Testis (tissue), 3 donors: ENCODE results near the gene ANKRD13D. TPM values are rescaled to one million over a fixed set of nuclear protein-coding genes. Genes with fewer than 3 reads are reported as not detected.
A peak's percentile ranks its signal among the peaks of the same experiment; 100 is the strongest.
"Not testable (repeated sequence)": the region's sequence is repeated elsewhere in the genome, so short reads cannot be mapped to it uniquely, and the experiment has no call there.

Experiments used
- DNase-seq: peaks from one replicate; pipeline ENCODE4 v3.0.0-alpha.2; 2019
- H3K27ac ChIP-seq, 2 donors: fragments of 200-600 bp; sonication (generic); one replicate each; pipeline ENCODE4 v1.5.1; 2019
- H3K27me3 ChIP-seq: fragments of 200-600 bp; sonication (generic); one replicate; pipeline ENCODE4 v1.5.1; 2019
- H3K36me3 ChIP-seq: fragments of 200-600 bp; sonication (generic); one replicate; pipeline ENCODE4 v1.5.1; 2017; ENCODE audit warnings: low read depth; ENCODE audit errors: missing control alignments
- H3K4me1 ChIP-seq: fragments of 200-600 bp; sonication (generic); one replicate; pipeline ENCODE4 v1.5.1; 2019
- H3K4me3 ChIP-seq, 2 donors: fragments of 200-600 bp; sonication (generic); one replicate each; pipeline ENCODE4 v1.5.1; 2017 to 2019
- H3K9me3 ChIP-seq: fragments of 200-600 bp; sonication (generic); one replicate; pipeline ENCODE4 v1.5.1; 2017
- POLR2A ChIP-seq: fragments of 450-650 bp; IDR thresholded peaks from one replicate; pipeline ENCODE4 v1.6.1; 2017; ENCODE audit warnings: antibody characterized with exemption, mild to moderate bottlenecking, moderate library complexity
- WGBS, 2 donors: methylation state at CpG; one replicate each; pipeline ENCODE4 v1.1.5; 2018; 5-methylcytosine and 5-hydroxymethylcytosine counted together
- intact Hi-C: fragments of 100-400 bp; cut with DNase I; formaldehyde crosslinking; loops from one replicate; pipeline ENCODE4 v1.15.1; 2023; ENCODE audit warnings: low total_unique reads
- polyA plus RNA-seq: library from polyadenylated mRNA; stranded (reverse); fragments of 350-450 nt; fragmentation: Illumina TruSeq; extraction: RNeasy Lipid Tissue Mini Kit (QIAGEN cat#74804); gene quantifications from one replicate; pipeline ENCODE4 v1.2.3, GENCODE V29; 2014; ENCODE audit warnings: low read depth, low replicate concordance; ENCODE audit not compliant: insufficient read depth
- total RNA-seq, 2 donors: library from RNA; depleted of rRNA; stranded (reverse); fragments of >200 nt; gene quantifications; one replicate each; pipeline ENCODE4 v1.2.3, GENCODE V29; 2016
- TF ChIP-seq, protein P1 (sequence below), 3 experiments: fragments of 450-650 bp in 2 of 3; fragments of 200-600 bp in 1 of 3; sonication (generic) in 1 of 3; IDR thresholded peaks; one replicate each; pipeline ENCODE4 v1.5.1; 2016 to 2019; ENCODE audit warnings: antibody characterized with exemption in 3 of 3, mild to moderate bottlenecking in 2 of 3, moderate library complexity in 1 of 3

Gene ANKRD13D
- total and polyA plus RNA-seq, 3 donors from 2014 or later, result 32.8 to 73.3 (median 66.2) TPM

- DNase-seq, result no peak
- Histone ChIP-seq H3K36me3 (no peaks in the 10 kb centered on the region), H3K9me3 (no peaks in the 10 kb centered on the region), H3K4me1 (peaks cover under 1% of the 10 kb centered on the region), H3K27ac (no peak overlapping the region), H3K27me3 (no peaks in the 10 kb centered on the region), H3K4me3 (no peak overlapping the region)
- no peak for TF ChIP-seq POLR2A
- TF ChIP-seq, protein P1, sequence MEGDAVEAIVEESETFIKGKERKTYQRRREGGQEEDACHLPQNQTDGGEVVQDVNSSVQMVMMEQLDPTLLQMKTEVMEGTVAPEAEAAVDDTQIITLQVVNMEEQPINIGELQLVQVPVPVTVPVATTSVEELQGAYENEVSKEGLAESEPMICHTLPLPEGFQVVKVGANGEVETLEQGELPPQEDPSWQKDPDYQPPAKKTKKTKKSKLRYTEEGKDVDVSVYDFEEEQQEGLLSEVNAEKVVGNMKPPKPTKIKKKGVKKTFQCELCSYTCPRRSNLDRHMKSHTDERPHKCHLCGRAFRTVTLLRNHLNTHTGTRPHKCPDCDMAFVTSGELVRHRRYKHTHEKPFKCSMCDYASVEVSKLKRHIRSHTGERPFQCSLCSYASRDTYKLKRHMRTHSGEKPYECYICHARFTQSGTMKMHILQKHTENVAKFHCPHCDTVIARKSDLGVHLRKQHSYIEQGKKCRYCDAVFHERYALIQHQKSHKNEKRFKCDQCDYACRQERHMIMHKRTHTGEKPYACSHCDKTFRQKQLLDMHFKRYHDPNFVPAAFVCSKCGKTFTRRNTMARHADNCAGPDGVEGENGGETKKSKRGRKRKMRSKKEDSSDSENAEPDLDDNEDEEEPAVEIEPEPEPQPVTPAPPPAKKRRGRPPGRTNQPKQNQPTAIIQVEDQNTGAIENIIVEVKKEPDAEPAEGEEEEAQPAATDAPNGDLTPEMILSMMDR (IDR thresholded peaks at IDR 0.05), result no peak
- intact Hi-C loops, result no loop called here
- 85% methylated on average over 8 of the region's 8 CpGs for WGBS, 2 donors
These were observed 33.2 kb upstream of the ANKRD13D start for GRCh38 chr11:67255864-67256263.

GRCh38 chr11:67256477-67257135 lies 32.5 kb upstream of the ANKRD13D start:
- no peak for DNase-seq
- no peak overlapping the region for H3K27ac ChIP-seq
- H3K36me3 ChIP-seq, result no peaks in the 10 kb centered on the region
- no peaks in the 10 kb centered on the region for H3K27me3 ChIP-seq
- no peak for TF ChIP-seq POLR2A
- TF ChIP-seq, protein P1 (IDR thresholded peaks at IDR 0.05), result no peak
- H3K4me3 ChIP-seq, result no peak overlapping the region
- peaks cover 8% of the 10 kb centered on the region for H3K4me1 ChIP-seq
- no peaks in the 10 kb centered on the region for H3K9me3 ChIP-seq
- intact Hi-C loops, result no loop called here
- WGBS, 2 donors, result 75 to 79% methylated on average over 5 of the region's 5 CpGs

GRCh38 chr11:67260406-67260805 lies 28.7 kb upstream of the ANKRD13D start:
- no peak for DNase-seq
- TF ChIP-seq, protein P1 (IDR thresholded peaks at IDR 0.05), result no peak
- no peak for TF ChIP-seq POLR2A
- no peak overlapping the region for H3K27ac ChIP-seq
- intact Hi-C loops, result no loop called here
- no peak overlapping the region for H3K4me3 ChIP-seq
- no peaks in the 10 kb centered on the region for H3K36me3 ChIP-seq
- WGBS, 2 donors, result 78 to 81% methylated on average over 6 of the region's 6 CpGs
- no peaks in the 10 kb centered on the region for H3K27me3 ChIP-seq
- peaks cover 9% of the 10 kb centered on the region for H3K4me1 ChIP-seq
- no peaks in the 10 kb centered on the region for H3K9me3 ChIP-seq

DNA sequence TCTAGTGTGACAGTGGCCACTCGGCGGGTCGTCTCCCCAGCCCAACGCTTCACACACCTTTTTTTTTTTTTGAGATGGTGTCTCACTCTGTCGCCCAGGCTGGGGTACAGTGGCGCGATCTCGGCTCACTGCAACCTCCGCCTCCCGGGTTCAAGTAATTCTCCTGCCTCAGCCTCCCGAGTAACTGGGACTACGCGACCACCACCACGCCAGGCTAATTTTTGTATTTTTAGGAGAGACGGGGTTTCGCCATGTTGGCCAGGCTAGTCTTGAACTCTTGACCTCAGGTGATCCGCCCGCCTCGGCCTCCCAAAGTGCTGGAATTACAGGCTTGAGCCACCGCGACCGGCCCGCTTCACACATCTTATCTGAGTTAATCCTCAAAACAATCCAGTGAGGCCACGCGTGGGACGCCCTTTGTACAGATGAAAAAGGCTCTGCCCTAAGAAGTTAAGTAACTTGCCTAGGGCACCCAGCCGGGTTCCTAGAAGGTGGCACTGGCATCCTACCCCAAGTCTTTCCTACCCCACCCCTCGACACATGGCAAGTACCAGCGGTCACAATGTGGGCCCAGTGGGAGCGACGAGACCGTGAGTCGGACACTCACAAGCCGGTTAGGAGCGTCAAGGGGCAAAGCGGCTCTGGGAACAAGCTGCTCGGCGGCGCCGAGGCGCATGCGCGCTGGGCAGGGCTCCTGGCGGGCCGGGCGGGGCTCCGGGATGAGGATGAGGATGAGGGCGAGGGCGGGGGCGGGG lies 28.0 kb upstream of the ANKRD13D start:
- WGBS, 2 donors, result 31 to 33% methylated on average over 25 to 42 of the region's 50 CpGs
- intact Hi-C loops, H3K9me3 ChIP-seq, H3K27me3 ChIP-seq, H3K36me3 ChIP-seq: not testable (repeated sequence)
- Histone ChIP-seq H3K4me3 (peak overlapping the region; percentile 27 to 41), H3K27ac (peak overlapping the region; percentile 11 to 34), H3K4me1 (peaks cover 15% of the 10 kb centered on the region)
- peak; percentile 76 for DNase-seq

GRCh38 chr11:67261640-67261945 lies 27.5 kb upstream of the ANKRD13D start:
- WGBS, 2 donors, result 9% methylated on average over 18 of the region's 18 CpGs; no CpG with 5 or more reads in 1 of the 2 donors
- Histone ChIP-seq H3K27me3 (no peaks in the 10 kb centered on the region), H3K9me3 (no peaks in the 10 kb centered on the region), H3K27ac (peak overlapping the region; percentile 11 to 34), H3K4me3 (peak overlapping the region; percentile 27 to 41), H3K36me3 (no peaks in the 10 kb centered on the region), H3K4me1 (peaks cover 15% of the 10 kb centered on the region)
- DNase-seq, result no peak
- intact Hi-C loops, result no loop called here
- no peak for TF ChIP-seq POLR2A
- TF ChIP-seq, protein P1 (IDR thresholded peaks at IDR 0.05), result no peak
